Daoy (cell line): Measurements from ENCODE around the gene PLEKHH1. TPM values are rescaled to one million over a fixed set of nuclear protein-coding genes. Genes with fewer than 3 reads are reported as not detected.

Experiments
- DNase-seq: peaks from one replicate; pipeline ENCODE4 v3.0.0-alpha.2; 2015; ENCODE audit warnings: low read depth
- total RNA-seq: library from RNA; depleted of rRNA; stranded (reverse); fragments of >200 nt; shearing (Covaris generic); gene quantifications from 2 replicates; pipeline ENCODE4 v1.2.3, GENCODE V29; 2014

The PLEKHH1 gene
- total RNA-seq, 1 experiment from 2014 or later: 3.3 TPM

DNA sequence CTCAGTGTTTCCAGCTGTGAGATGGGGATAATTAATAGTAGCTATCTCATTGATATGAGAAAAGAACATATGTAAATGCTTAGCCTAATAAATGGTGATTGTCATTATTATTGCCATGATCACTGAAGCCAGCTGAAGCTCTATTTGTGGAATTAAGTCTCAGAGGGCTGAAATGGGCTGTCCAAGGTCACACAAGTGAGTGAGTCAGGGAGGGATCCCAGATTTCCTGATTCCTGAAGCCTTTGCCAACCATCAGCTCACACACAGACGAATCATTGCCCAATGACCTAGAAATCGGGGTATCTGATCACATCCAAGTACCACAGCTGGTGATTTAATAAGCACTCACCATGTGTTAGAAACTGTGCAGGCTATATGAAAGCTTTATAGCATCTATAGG, 23.0 kb upstream of the PLEKHH1 start:
- DNase-seq: no peak

DNA sequence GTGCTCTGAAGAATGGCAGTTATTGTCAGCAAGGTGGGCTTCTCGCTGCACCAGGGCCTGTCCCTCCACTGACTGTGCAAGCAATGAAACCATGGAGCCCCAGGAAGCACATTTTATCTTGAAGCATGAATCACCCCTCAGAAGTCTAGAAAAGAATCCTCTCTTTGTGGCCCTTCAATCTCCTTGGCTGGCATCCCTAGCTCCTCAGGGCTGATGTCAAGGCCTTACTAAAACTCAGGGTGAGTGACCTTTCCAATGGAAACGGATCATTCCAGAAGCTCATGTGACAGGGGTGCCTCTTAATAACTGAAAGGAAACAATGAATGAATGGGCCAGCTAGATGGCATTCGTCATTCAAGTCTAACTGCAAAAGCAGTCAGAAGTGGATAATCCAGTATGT, 22.3 kb upstream of the PLEKHH1 start:
- peak; percentile 28 for DNase-seq

DNA sequence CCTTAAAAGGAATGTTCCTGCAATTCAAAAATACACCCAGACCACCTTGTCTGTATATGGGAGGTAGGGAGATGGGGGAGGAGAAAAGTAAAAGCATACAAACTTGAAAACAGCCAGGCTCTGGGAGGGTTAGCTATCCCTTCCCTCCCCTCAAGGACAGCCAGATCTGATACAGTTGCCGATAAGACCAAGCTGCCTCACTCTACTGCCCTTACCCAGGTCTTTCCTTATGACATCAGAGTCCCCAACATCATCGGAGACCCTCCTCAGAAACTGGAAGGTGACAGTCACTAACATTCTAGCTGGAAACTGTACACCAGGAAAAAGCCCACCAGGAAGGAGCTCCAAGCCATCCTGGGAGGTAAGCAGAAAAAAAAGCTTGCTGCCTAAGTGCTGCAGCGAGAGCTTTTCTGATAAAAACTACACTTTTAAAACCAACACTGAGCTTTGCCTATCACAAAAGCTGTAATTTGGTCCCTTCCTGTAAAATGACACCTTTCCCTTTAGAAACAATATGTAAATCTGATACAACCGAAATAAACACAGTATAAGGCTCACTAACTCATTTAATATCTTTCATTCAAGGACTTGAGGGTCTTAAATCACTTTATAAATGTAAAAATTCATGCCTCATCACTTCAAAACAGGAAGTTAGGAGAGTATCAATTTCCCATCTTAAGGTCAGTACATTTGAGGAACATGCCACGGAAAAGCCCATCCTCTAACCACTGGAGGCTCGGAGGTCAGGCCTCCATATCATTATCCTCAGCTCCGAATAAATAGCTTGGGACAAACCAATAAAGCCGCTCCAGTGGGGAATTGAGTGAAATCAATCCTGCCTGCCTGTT, 20.4 kb upstream of the PLEKHH1 start:
- DNase-seq: no peak

GRCh38 chr14:67513631-67514108, 19.4 kb upstream of the PLEKHH1 start:
- no peak for DNase-seq

DNA sequence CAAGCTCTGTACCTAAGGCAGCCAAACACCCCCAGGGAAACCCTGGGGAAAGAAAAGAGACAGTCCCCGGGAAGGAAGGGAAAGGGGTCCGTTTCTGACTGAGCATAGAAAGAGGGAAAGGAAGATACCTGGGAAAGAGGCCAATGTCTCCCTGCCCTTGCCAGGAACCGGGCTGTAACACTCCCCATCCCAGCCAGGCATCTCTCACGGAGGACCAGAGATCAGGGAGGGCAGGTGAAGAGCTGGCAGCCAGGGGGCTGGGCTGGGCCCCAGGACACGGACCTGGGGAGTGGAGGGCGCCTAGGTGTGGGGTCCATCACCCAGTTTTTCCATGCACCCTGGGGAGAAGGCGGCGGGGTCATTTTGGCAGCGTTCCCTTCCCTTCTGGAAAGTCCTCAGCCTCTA, 18.9 kb upstream of the PLEKHH1 start:
- no peak for DNase-seq

DNA sequence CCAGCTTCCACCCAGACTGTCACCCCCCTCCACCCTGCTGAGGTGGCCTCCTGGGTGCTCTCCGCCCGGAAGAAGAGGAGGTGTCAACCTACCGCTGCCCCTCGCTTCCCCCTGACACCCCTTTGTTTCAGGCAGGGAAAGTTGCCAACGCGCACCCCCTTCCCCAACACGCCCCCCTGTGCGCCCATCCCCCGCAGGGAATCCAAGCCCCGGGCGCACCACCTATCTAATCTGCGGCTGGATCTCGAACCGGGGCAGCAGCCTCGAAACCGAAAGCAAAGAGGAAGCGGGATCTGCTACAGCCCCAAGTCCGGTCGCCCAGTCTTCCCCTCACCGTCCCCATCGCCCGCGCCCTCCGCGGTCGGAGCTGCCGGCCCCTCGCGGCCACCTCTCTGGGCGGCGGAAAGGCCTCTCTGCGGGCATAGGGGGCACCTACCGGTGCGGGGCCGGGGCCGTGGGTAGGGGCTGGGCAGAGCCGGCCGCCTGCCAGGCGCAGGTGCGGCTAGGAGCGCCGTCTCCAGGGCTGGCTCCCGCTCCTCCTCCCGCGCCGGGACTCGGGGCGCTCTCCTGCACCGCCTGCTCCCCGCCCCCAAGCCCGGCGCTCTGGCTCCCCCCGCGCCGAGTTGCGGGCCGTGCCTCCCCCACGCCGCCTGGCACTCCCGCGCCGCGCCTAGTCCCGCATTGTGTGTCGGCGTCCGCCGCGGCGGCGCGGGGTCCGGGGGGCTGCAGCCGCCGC, 18.3 kb upstream of the PLEKHH1 start:
- DNase-seq: peak; percentile 74

DNA sequence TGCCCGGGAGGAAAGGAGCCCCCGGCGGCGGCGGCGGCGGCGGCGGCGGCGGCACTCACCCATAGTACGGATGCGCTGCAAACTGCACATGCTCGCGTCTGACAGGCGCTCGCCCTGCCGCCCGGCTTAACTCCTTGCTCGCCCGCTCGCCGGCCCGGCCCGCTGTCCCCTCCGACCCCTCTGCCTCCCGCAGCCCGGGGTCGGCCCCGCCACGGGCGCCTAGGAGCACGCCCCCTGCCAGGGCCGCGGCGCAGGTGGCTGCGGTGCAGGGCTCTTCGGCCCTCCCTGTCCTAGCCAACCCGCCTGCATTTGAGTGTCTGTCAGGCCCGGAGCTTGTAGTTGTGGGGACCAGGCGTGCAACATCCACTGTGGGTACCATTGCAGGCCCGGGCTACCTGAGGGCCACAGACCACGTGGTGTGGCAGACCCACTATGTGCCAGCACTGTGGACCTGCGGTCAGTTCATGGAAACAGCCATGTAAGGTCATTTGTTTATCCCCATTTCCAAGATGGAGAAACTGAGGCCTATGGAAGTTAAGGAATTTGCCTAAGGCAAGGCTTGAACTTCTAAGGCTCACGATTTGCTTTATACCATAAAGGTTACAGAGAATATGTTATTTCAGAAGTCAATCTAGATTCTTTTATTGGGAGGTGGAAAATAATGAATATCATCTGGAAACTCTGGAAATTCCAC, 17.6 kb upstream of the PLEKHH1 start:
- peak; percentile 53 for DNase-seq

GRCh38 chr14:67516676-67517075, 16.4 kb upstream of the PLEKHH1 start:
- DNase-seq: no peak

- DNase-seq: peak; percentile 33
These were observed 16.0 kb upstream of the PLEKHH1 start for GRCh38 chr14:67517083-67517482.

DNA sequence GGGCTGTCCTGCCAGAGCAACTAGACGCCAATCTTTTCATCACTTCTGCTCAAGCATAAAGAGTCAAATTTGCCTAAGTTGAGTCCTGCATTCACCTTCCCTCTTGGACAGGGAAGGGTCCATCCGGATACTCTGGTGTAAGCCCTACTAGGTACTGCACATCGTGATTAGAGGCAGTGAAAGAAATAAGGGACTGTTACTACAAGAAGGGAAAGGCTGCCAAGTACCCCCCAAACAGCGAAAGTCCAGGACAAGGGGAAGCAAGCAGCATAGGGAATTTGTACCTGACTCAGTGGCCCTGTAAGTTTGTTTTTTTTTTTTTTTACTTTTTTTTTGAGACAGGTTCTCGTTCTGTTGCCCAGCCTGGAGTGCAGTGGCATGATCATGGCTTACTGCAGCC, 13.7 kb upstream of the PLEKHH1 start:
- DNase-seq: no peak

DNA sequence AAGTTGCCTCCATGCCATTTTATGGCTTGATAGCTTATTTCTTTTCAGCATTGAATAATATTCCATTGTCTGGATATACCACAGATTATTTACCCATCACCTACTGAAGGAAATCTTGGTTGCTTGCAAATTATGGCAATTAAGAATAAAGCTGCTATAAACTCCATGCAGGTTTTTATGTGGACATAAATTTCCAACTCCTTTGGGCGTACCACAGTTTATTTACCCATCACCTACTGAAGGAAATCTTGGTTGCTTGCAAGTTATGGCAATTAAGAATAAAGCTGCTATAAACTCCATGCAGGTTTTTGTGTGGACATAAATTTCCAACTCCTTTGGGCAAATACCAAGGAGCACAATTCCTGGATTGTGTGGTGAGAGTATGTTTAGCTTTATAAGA, 12.6 kb upstream of the PLEKHH1 start:
- DNase-seq: no peak

DNA sequence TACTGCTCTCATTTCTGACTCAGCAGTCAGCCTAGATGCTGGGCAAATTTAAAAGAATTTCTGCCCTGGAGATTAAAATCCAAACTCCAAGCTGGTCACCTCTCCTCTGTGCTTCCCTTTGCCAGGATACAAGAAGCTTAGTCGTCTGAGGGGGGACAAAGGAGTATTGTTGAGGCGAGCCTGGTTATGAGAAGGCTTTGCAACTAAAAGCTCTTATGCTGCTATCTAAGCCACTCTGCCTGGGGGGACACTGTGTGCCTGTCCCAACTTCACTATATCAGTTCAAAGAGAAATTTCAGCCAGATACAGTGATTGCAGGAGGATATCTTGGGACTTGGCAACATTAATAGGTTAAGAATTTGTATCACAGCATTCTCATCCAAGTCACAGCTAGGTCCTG, 10.8 kb upstream of the PLEKHH1 start:
- DNase-seq: no peak

- DNase-seq: no peak
These were observed 9.1 kb upstream of the PLEKHH1 start for GRCh38 chr14:67523764-67524633.

- DNase-seq: peak; percentile 56
These were observed 8.5 kb upstream of the PLEKHH1 start for GRCh38 chr14:67524634-67524963.

GRCh38 chr14:67525389-67525788, 7.7 kb upstream of the PLEKHH1 start:
- no peak for DNase-seq

GRCh38 chr14:67526181-67526580, 6.9 kb upstream of the PLEKHH1 start:
- DNase-seq: no peak

- peak; percentile 60 for DNase-seq
These were observed 6.2 kb upstream of the PLEKHH1 start for GRCh38 chr14:67526676-67527459.

GRCh38 chr14:67527756-67528155, 5.3 kb upstream of the PLEKHH1 start:
- DNase-seq: no peak

DNA sequence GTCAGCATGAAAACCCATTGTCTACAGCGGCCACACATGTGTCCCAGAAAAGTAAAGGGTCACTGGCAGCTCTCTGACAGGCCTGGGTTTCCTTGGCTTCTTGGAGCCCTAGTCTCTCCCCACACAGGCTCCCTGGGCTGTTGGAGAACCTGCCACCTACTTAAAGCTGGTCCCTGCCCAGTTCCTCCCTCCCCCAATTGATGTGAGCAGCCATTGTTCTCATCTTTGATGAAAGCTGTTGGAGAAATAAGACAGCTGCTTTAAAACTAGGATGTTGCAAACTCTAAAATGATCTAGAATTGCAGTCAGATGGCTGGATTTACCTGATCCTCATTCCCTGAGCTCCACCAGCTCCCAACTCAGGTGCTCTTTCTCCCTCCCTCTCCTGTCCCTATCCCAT, 4.8 kb upstream of the PLEKHH1 start:
- no peak for DNase-seq
